Measurements from ENCODE around the gene PTTG1. TPM values are rescaled to one million over a fixed set of nuclear protein-coding genes. Genes with fewer than 3 reads are reported as not detected.

PTTG1 gene
- total and polyA plus RNA-seq, 2 donors (not counting 1 experiment from before 2014, with no cell fraction given): 77.5 to 108 TPM

DNA sequence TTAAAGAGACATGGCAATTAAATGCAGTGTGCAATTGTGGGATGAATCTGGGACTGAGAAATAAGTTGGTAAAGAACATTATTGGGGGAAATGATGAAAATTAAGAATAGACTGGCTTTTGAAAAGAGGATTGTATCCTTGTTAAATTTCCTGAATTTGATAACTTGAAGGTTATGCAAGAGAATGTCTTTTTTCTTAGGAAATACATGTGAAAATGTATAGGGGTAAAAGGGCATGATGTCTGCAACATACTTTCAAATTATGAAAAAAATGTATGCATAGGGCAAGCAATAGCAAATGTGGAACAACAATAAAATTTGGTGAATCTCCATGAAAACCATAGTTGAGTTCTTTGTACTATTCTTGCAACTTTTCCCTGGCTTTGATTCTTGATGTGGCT, 24.1 kb downstream of the PTTG1 start:
- Histone ChIP-seq H3K36me3 (ENCODE audit: control insufficient read depth, insufficient read depth, low read length) (no peaks in the 10 kb centered on the region), H3K79me2 (ENCODE audit: control insufficient read depth, insufficient read depth, low read length) (no peaks in the 10 kb centered on the region), H3K27ac (ENCODE audit: insufficient read depth, low read length) (no peak overlapping the region), H3K4me1 (ENCODE audit: control insufficient read depth, extremely low read depth, insufficient read depth, low read length) (no peaks in the 10 kb centered on the region), H2AFZ (ENCODE audit: low read length) (no peak overlapping the region), H3K4me2 (ENCODE audit: extremely low read depth, insufficient read depth, low read length) (no peak overlapping the region), H4K20me1 (ENCODE audit: control insufficient read depth, extremely low read depth, insufficient read depth, low read length) (no peaks in the 10 kb centered on the region), H3K27me3 (ENCODE audit: control insufficient read depth, insufficient read depth, low read length) (peaks cover 3% of the 10 kb centered on the region), H3K9me3 (ENCODE audit: control insufficient read depth, insufficient read depth, low read depth, low read length) (no peaks in the 10 kb centered on the region), H3K4me3 (replicated peaks in 1 of 4; ENCODE audit: control extremely low read depth in 1 of 4, insufficient read depth in 1 of 4, low read depth in 3 of 4, low read length in 4 of 4) (no peak overlapping the region), H3K9ac (ENCODE audit: insufficient read depth, low read length) (no peak overlapping the region)
- TF ChIP-seq EZH2 (IDR thresholded peaks at IDR 0.05; ENCODE audit: low read length, missing control alignments): no peak
- TF ChIP-seq, protein P1, sequence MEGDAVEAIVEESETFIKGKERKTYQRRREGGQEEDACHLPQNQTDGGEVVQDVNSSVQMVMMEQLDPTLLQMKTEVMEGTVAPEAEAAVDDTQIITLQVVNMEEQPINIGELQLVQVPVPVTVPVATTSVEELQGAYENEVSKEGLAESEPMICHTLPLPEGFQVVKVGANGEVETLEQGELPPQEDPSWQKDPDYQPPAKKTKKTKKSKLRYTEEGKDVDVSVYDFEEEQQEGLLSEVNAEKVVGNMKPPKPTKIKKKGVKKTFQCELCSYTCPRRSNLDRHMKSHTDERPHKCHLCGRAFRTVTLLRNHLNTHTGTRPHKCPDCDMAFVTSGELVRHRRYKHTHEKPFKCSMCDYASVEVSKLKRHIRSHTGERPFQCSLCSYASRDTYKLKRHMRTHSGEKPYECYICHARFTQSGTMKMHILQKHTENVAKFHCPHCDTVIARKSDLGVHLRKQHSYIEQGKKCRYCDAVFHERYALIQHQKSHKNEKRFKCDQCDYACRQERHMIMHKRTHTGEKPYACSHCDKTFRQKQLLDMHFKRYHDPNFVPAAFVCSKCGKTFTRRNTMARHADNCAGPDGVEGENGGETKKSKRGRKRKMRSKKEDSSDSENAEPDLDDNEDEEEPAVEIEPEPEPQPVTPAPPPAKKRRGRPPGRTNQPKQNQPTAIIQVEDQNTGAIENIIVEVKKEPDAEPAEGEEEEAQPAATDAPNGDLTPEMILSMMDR (conservative IDR thresholded peaks at IDR 0.05 in 1 of 2, IDR thresholded peaks at IDR 0.05 in 1 of 2; ENCODE audit: low read depth in 1 of 2, low read length in 2 of 2): no peak
- DNase-seq (ENCODE audit: low read depth in 2 of 2): no peak

DNA sequence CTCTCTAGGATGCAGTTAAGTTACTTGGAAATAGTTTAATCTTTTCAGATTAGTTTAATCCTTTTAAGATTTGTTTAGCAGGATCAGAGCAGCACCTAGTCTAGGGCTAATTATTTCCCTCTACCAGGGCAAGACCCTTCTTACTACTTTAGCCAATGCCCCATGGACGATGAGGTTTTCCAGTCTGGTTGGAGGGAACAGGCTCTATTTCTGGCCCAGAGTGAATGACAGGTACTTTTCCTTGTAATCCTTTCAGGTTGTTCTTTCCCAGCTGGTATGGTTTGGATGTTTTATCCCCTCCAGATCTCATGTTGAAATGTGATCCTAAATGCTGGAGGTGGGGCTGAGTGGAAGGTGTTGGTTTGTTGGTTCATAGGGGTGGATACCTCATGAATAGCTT, 27.2 kb downstream of the PTTG1 start:
- Histone ChIP-seq H3K9me3 (ENCODE audit: control insufficient read depth, insufficient read depth, low read depth, low read length) (no peaks in the 10 kb centered on the region), H3K4me2 (ENCODE audit: extremely low read depth, insufficient read depth, low read length) (no peak overlapping the region), H3K9ac (ENCODE audit: insufficient read depth, low read length) (no peak overlapping the region), H3K27me3 (ENCODE audit: control insufficient read depth, insufficient read depth, low read length) (peaks cover 5% of the 10 kb centered on the region), H3K79me2 (ENCODE audit: control insufficient read depth, insufficient read depth, low read length) (no peaks in the 10 kb centered on the region), H4K20me1 (ENCODE audit: control insufficient read depth, extremely low read depth, insufficient read depth, low read length) (no peaks in the 10 kb centered on the region), H2AFZ (ENCODE audit: low read length) (no peak overlapping the region), H3K27ac (ENCODE audit: insufficient read depth, low read length) (no peak overlapping the region), H3K4me1 (ENCODE audit: control insufficient read depth, extremely low read depth, insufficient read depth, low read length) (no peaks in the 10 kb centered on the region), H3K36me3 (ENCODE audit: control insufficient read depth, insufficient read depth, low read length) (no peaks in the 10 kb centered on the region), H3K4me3 (replicated peaks in 1 of 4; ENCODE audit: control extremely low read depth in 1 of 4, insufficient read depth in 1 of 4, low read depth in 3 of 4, low read length in 4 of 4) (no peak overlapping the region)
- no peak for DNase-seq (ENCODE audit: low read depth in 2 of 2)
- TF ChIP-seq, protein P1 (conservative IDR thresholded peaks at IDR 0.05 in 1 of 2, IDR thresholded peaks at IDR 0.05 in 1 of 2; ENCODE audit: low read depth in 1 of 2, low read length in 2 of 2): no peak

DNA sequence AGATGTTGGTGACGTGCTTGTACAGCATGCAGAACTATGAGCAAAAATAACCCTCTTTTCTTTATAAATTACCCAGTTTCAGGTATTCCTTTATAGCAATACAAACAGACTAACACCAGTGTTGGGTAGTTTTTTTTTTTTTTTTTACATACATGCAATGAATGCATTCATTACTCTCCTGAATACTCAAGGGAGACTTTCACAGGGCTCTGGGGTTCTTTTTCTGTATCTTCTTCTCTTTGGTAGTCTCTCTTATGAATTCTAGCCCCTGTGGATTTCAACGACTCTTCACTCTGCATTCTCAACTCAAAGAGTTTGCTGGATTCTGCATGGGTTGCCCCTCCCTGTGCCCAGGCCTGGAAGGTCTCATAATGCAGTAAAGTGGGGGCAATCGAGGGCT, 27.8 kb downstream of the PTTG1 start:
- no peak for DNase-seq (ENCODE audit: low read depth in 2 of 2)
- Histone ChIP-seq H3K9me3 (ENCODE audit: control insufficient read depth, insufficient read depth, low read depth, low read length) (no peaks in the 10 kb centered on the region), H3K4me2 (ENCODE audit: extremely low read depth, insufficient read depth, low read length) (no peak overlapping the region), H3K79me2 (ENCODE audit: control insufficient read depth, insufficient read depth, low read length) (no peaks in the 10 kb centered on the region), H3K27me3 (ENCODE audit: control insufficient read depth, insufficient read depth, low read length) (peaks cover 2% of the 10 kb centered on the region), H3K27ac (ENCODE audit: insufficient read depth, low read length) (no peak overlapping the region), H3K9ac (ENCODE audit: insufficient read depth, low read length) (no peak overlapping the region), H3K4me1 (ENCODE audit: control insufficient read depth, extremely low read depth, insufficient read depth, low read length) (no peaks in the 10 kb centered on the region), H3K4me3 (replicated peaks in 1 of 4; ENCODE audit: control extremely low read depth in 1 of 4, insufficient read depth in 1 of 4, low read depth in 3 of 4, low read length in 4 of 4) (no peak overlapping the region), H2AFZ (ENCODE audit: low read length) (no peak overlapping the region), H4K20me1 (ENCODE audit: control insufficient read depth, extremely low read depth, insufficient read depth, low read length) (no peaks in the 10 kb centered on the region), H3K36me3 (ENCODE audit: control insufficient read depth, insufficient read depth, low read length) (no peaks in the 10 kb centered on the region)
- TF ChIP-seq, protein P1 (conservative IDR thresholded peaks at IDR 0.05 in 1 of 2, IDR thresholded peaks at IDR 0.05 in 1 of 2; ENCODE audit: low read depth in 1 of 2, low read length in 2 of 2): no peak
- no peak for TF ChIP-seq EZH2 (IDR thresholded peaks at IDR 0.05; ENCODE audit: low read length, missing control alignments)

Measured in fibroblast of lung (primary cell).